ENCODE measurements around the gene MEF2B.
"Not testable (repeated sequence)": the region's sequence is repeated elsewhere in the genome, so short reads cannot be mapped to it uniquely, and the experiment has no call there.

The MEF2B gene

GRCh38 chr19:19157808-19158207, 12.3 kb downstream of the MEF2B start:
- in situ Hi-C loops (cut with MboI; ENCODE audit: low sequenced_read_pairs): no loop called here

GRCh38 chr19:19155495-19156219, 14.4 kb downstream of the MEF2B start:
- in situ Hi-C loops (cut with MboI; ENCODE audit: low sequenced_read_pairs): no loop called here

GRCh38 chr19:19154768-19155494, 15.1 kb downstream of the MEF2B start:
- in situ Hi-C loops (cut with MboI; ENCODE audit: low sequenced_read_pairs): no loop called here

GRCh38 chr19:19152668-19153384, 17.2 kb downstream of the MEF2B start:
- in situ Hi-C loops (cut with MboI; ENCODE audit: low sequenced_read_pairs): no loop called here

GRCh38 chr19:19151418-19151817, 18.6 kb downstream of the MEF2B start:
- in situ Hi-C loops (cut with MboI; ENCODE audit: low sequenced_read_pairs): no loop called here

GRCh38 chr19:19149435-19149834, 20.6 kb downstream of the MEF2B start:
- in situ Hi-C loops (cut with MboI; ENCODE audit: low sequenced_read_pairs): no loop called here

GRCh38 chr19:19148504-19148903, 21.6 kb downstream of the MEF2B start:
- in situ Hi-C loops (cut with MboI; ENCODE audit: low sequenced_read_pairs): not testable (repeated sequence)

- in situ Hi-C loops (cut with MboI; ENCODE audit: low sequenced_read_pairs): no loop called here
Observed at GRCh38 chr19:19147344-19147743, 22.7 kb downstream of the MEF2B start.

- in situ Hi-C loops (cut with MboI; ENCODE audit: low sequenced_read_pairs): no loop called here
Observed at GRCh38 chr19:19146865-19147264, 23.2 kb downstream of the MEF2B start.

GRCh38 chr19:19145684-19146608, 24.1 kb downstream of the MEF2B start:
- in situ Hi-C loops (cut with MboI; ENCODE audit: low sequenced_read_pairs): no loop called here

- in situ Hi-C loops (cut with MboI; ENCODE audit: low sequenced_read_pairs): no loop called here
Observed at GRCh38 chr19:19145281-19145680, 24.8 kb downstream of the MEF2B start.

- in situ Hi-C loops (cut with MboI; ENCODE audit: low sequenced_read_pairs): no loop called here
Observed at GRCh38 chr19:19142347-19142746, 27.7 kb downstream of the MEF2B start.

- in situ Hi-C loops (cut with MboI; ENCODE audit: low sequenced_read_pairs): no loop called here
Observed at GRCh38 chr19:19140476-19140875, 29.6 kb downstream of the MEF2B start.

- in situ Hi-C loops (cut with MboI; ENCODE audit: low sequenced_read_pairs): no loop called here
Observed at GRCh38 chr19:19139876-19140229, 30.2 kb downstream of the MEF2B start.

GRCh38 chr19:19138109-19138981, 31.7 kb downstream of the MEF2B start, which contains the start of gene TMEM161A:
TMEM161A (minus strand) TSS chr19:19138478; CDS start chr19:19138428, 50 bp downstream.
- in situ Hi-C loops (cut with MboI; ENCODE audit: low sequenced_read_pairs): no loop called here

- in situ Hi-C loops (cut with MboI; ENCODE audit: low sequenced_read_pairs): no loop called here
Observed at GRCh38 chr19:19137556-19138108, 32.4 kb downstream of the MEF2B start.

GRCh38 chr19:19135713-19136112, 34.4 kb downstream of the MEF2B start:
- in situ Hi-C loops (cut with MboI; ENCODE audit: low sequenced_read_pairs): not testable (repeated sequence)

- in situ Hi-C loops (cut with MboI; ENCODE audit: low sequenced_read_pairs): no loop called here
Observed at GRCh38 chr19:19134687-19135158, 35.3 kb downstream of the MEF2B start.

- in situ Hi-C loops (cut with MboI; ENCODE audit: low sequenced_read_pairs): no loop called here
Observed at GRCh38 chr19:19133985-19134384, 36.1 kb downstream of the MEF2B start.

Data from hTERT RPE-1 (cell line).